Nephron (organoid): ENCODE data around the gene POLR1A.

Experiments used
- H3K27ac Mint-ChIP-seq, 3 experiments: 2 replicates each; pipeline ENCODE4 v1.8.0; 2020; ENCODE audit warnings: mixed read lengths in 3 of 3, mild to moderate bottlenecking in 2 of 3, moderate library complexity in 1 of 3
- H3K27me3 Mint-ChIP-seq: 2 replicates; pipeline ENCODE4 v1.8.0; 2021; ENCODE audit warnings: low read depth, mild to moderate bottlenecking, moderate library complexity, mixed read lengths
- H3K36me3 Mint-ChIP-seq: 2 replicates; pipeline ENCODE4 v1.8.0; 2020; ENCODE audit warnings: low read depth, mixed read lengths
- H3K4me1 Mint-ChIP-seq: 2 replicates; pipeline ENCODE4 v1.8.0; 2020; ENCODE audit warnings: mixed read lengths
- H3K4me3 Mint-ChIP-seq, 3 experiments: 2 replicates each; pipeline ENCODE4 v1.8.0; 2020; ENCODE audit warnings: mild to moderate bottlenecking in 3 of 3, mixed read lengths in 3 of 3, moderate library complexity in 2 of 3
- H3K9me3 Mint-ChIP-seq: 2 replicates; pipeline ENCODE4 v1.8.0; 2020; ENCODE audit warnings: mixed read lengths
- TF ChIP-seq, protein P1 (sequence below), 3 experiments: fragments of 200-600 bp; sonication (generic); IDR thresholded peaks; one replicate each; pipeline ENCODE4 v1.5.0; 2021; ENCODE audit warnings: antibody characterized with exemption in 3 of 3; ENCODE audit not compliant: unreplicated experiment in 3 of 3

POLR1A gene

DNA sequence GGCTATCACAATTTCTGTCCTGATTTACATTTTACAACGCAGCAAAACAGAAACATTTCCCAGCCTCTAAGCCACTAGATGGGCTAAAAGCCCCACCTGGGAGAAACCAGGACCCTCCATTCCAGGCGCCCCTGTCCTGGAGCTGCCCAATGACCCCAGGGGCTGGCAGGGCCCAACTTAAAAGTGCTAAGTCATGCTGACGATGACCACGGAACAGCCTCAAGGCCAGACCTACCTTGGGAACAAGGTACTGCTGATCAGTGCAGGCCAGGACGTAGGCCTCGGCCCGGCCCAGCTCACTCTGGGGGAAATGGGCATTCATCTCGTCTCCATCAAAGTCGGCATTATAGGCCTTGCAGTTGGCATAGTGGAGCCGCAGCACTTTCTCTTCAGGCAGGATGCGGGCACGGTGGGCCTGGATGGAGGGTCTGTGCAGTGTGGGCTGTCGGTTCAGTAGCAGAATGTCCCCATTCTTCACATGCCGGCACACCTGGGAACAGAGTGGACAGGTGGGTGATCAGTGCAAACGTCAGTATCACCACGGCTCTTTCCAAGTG is 35.8 kb downstream of the POLR1A start:
- TF ChIP-seq, protein P1, sequence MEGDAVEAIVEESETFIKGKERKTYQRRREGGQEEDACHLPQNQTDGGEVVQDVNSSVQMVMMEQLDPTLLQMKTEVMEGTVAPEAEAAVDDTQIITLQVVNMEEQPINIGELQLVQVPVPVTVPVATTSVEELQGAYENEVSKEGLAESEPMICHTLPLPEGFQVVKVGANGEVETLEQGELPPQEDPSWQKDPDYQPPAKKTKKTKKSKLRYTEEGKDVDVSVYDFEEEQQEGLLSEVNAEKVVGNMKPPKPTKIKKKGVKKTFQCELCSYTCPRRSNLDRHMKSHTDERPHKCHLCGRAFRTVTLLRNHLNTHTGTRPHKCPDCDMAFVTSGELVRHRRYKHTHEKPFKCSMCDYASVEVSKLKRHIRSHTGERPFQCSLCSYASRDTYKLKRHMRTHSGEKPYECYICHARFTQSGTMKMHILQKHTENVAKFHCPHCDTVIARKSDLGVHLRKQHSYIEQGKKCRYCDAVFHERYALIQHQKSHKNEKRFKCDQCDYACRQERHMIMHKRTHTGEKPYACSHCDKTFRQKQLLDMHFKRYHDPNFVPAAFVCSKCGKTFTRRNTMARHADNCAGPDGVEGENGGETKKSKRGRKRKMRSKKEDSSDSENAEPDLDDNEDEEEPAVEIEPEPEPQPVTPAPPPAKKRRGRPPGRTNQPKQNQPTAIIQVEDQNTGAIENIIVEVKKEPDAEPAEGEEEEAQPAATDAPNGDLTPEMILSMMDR (IDR thresholded peaks at IDR 0.05; ENCODE audit: unreplicated experiment in 3 of 3): no peak
- Mint-ChIP-seq H3K4me1 (peaks cover 21% of the 10 kb centered on the region), H3K9me3 (peaks cover 9% of the 10 kb centered on the region), H3K27ac (no peak overlapping the region), H3K36me3 (peaks cover 80% of the 10 kb centered on the region), H3K4me3 (no peak overlapping the region), H3K27me3 (no peaks in the 10 kb centered on the region)

DNA sequence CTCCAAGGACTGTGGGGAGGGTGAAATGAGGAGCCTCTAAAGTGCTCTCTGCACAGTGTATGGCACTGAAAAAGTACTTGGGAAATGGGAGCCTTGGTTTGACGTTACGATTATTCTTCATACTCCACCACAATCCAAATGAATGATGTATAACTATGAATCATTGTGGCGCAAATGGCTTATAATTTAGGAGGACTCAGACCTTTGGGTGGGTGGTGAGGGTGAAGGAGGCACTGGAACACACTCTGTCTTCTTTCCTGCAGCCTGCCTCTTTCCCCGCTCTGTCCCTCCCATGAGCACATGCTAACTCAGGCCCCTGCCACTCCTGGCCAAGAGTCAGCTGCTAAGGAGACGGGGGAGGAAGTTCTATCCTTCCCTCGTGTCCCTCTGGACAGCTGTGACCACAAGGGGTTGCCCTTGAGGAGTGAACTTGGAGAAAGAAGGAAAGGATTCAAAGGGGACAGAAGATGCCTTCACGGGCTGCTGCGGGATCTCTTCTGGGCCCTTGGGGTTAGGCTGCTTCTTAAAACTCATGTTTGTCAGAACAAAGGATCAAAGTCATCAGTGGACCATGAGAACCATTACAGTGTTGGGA is 36.5 kb downstream of the POLR1A start:
- peak overlapping the region in 1 of 3 experiments; percentile 61 for H3K27ac Mint-ChIP-seq
- TF ChIP-seq, protein P1 (IDR thresholded peaks at IDR 0.05; ENCODE audit: unreplicated experiment in 3 of 3): no peak
- H3K9me3 Mint-ChIP-seq: peaks cover 11% of the 10 kb centered on the region
- H3K4me3 Mint-ChIP-seq: no peak overlapping the region
- H3K4me1 Mint-ChIP-seq: peaks cover 21% of the 10 kb centered on the region
- peaks cover 83% of the 10 kb centered on the region for H3K36me3 Mint-ChIP-seq
- no peaks in the 10 kb centered on the region for H3K27me3 Mint-ChIP-seq

DNA sequence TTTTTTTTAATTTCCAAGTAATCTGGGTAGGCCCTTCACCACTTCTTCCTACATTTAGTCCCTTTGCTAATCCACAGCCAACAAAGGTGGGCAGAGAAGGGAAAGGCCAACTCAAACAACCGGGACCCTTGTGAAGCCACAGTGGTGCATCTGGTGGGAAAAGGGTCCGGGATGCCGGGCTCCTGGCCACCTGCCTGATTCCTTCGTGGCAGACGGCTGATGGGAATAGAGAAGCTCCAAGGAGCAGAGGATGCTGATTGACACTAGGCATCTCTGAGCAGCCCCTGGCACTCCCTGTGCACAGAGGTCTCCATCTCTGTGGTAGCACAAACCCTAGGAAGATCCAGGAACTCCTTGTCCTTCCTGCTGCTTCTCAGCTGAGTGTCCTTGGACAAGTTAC is 37.0 kb downstream of the POLR1A start:
- TF ChIP-seq, protein P1 (IDR thresholded peaks at IDR 0.05; ENCODE audit: unreplicated experiment in 3 of 3): no peak
- no peak overlapping the region for H3K27ac Mint-ChIP-seq
- peaks cover 15% of the 10 kb centered on the region for H3K9me3 Mint-ChIP-seq
- peaks cover 20% of the 10 kb centered on the region for H3K4me1 Mint-ChIP-seq
- H3K4me3 Mint-ChIP-seq: no peak overlapping the region
- no peaks in the 10 kb centered on the region for H3K27me3 Mint-ChIP-seq
- H3K36me3 Mint-ChIP-seq: peaks cover 86% of the 10 kb centered on the region

DNA sequence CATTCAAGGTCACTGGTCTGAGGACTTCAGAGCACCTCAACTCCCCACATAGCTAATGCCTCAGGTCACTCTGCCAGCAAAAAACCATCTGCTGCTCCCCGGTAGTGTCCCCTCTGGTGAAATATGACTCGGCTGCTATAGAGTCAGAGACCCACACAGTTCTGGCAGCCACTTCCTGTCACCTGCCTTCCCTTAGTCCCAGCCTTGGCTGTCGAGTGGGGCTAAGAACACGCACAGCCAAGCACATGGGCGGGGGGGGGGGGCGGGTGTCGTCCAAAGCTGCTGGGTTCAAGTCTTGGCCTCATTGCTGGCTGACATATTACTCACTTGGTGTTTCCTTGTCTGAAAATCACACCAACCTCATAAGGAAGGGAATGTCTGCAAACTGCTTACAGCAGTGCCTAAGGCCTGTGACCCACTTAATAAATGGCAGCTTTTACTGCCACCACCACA is 37.5 kb downstream of the POLR1A start:
- H3K27ac Mint-ChIP-seq: no peak overlapping the region
- H3K4me3 Mint-ChIP-seq: no peak overlapping the region
- TF ChIP-seq, protein P1 (IDR thresholded peaks at IDR 0.05; ENCODE audit: unreplicated experiment in 3 of 3): no peak
- peaks cover 15% of the 10 kb centered on the region for H3K4me1 Mint-ChIP-seq
- H3K36me3 Mint-ChIP-seq: peaks cover 88% of the 10 kb centered on the region
- H3K9me3 Mint-ChIP-seq: peaks cover 19% of the 10 kb centered on the region
- no peaks in the 10 kb centered on the region for H3K27me3 Mint-ChIP-seq

DNA sequence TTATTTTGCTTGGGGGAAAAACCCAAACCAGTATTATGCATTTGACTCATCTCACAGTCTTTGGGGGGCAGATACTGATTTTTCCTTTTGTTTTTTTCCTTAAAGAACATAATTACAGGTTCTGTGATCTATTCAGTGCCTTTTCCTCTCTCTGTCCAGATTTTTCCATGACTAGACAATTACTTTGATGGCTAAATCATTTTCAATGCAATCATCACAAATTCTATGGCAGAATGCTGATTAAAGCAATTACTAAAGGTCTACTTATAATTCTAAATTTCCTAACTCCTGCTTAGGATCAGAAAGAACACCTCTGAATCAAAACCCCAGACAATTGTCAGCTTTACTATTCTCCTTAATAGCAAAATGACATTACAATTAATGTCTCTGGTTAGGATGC is 38.8 kb downstream of the POLR1A start:
- TF ChIP-seq, protein P1 (IDR thresholded peaks at IDR 0.05; ENCODE audit: unreplicated experiment in 3 of 3): no peak
- Mint-ChIP-seq H3K4me3 (no peak overlapping the region), H3K27me3 (no peaks in the 10 kb centered on the region), H3K36me3 (peaks cover 91% of the 10 kb centered on the region), H3K4me1 (peaks cover 15% of the 10 kb centered on the region), H3K27ac (peak overlapping the region in 1 of 3 experiments; percentile 32), H3K9me3 (peaks cover 23% of the 10 kb centered on the region)
